Endothelial cell of umbilical vein (primary cell): Measurements from ENCODE around the gene NUDT14. TPM values are rescaled to one million over a fixed set of nuclear protein-coding genes. Genes with fewer than 3 reads are reported as not detected.

ENCODE experiments used
- BruUV-seq: library from RNA; stranded (reverse); fragments of 400-500 nt; replicated peaks from 2 replicates; lab custom pipeline; 2021; lab: Mats Ljungman, UMichigan
- CTCF ChIA-PET: fragments of 300-600, 350-600 bp; sonication (Branson Sonifier 250); formaldehyde crosslinking; loops from one replicate; lab custom pipeline; 2021; ENCODE audit warnings: antibody characterized with exemption, inconsistent platforms; lab: Charles Lee
- POLR2A ChIA-PET: fragments of 300-600, 350-600 bp; sonication (Branson Sonifier 250); formaldehyde crosslinking; loops from one replicate; lab custom pipeline; 2021; ENCODE audit warnings: antibody characterized with exemption, inconsistent platforms; lab: Charles Lee
- DNase-seq: peaks from one replicate; pipeline ENCODE4 v3.0.0-alpha.2; 2011; ENCODE audit warnings: low read depth, low spot score
- FAIRE-seq: peaks from 2 replicates; lab custom pipeline; 2011; peaks lifted over from hg19 to GRCh38; lab: Jason Lieb, UNC
- H2AFZ ChIP-seq: 2 replicates; pipeline ENCODE4 v1.6.0; 2012; ENCODE audit warnings: low read depth, low read length, control low read depth, inconsistent platforms
- H3K27ac ChIP-seq: 2 replicates; pipeline ENCODE4 v1.5.1; 2011; ENCODE audit warnings: low read depth, mild to moderate bottlenecking, control low read depth, low read length, moderate library complexity; ENCODE audit not compliant: insufficient read depth
- H3K27me3 ChIP-seq, 2 experiments: 2 replicates each; pipeline versions ENCODE4 v1.6.0 to v1.6.1; 2011; ENCODE audit warnings: low read length in 2 of 2, mixed read lengths in 1 of 2; ENCODE audit not compliant: control insufficient read depth in 2 of 2, insufficient read depth in 2 of 2
- H3K36me3 ChIP-seq, 2 experiments: 2 replicates in 1 of 2; 3 replicates in 1 of 2; pipeline ENCODE4 v1.5.1; 2011; ENCODE audit warnings: low read length in 2 of 2, mild to moderate bottlenecking in 1 of 2, moderate library complexity in 1 of 2; ENCODE audit not compliant: control insufficient read depth in 2 of 2, insufficient read depth in 2 of 2; ENCODE audit errors: extremely low read depth in 1 of 2
- H3K4me1 ChIP-seq: 3 replicates; pipeline ENCODE4 v1.5.1; 2011; ENCODE audit warnings: mild to moderate bottlenecking, low read length; ENCODE audit not compliant: control insufficient read depth, insufficient read depth; ENCODE audit errors: extremely low read depth
- H3K4me2 ChIP-seq: 2 replicates; pipeline ENCODE4 v1.6.1; 2011; ENCODE audit warnings: low read length, control low read depth, mixed read lengths; ENCODE audit not compliant: insufficient read depth
- H3K4me3 ChIP-seq, 3 experiments: fragments of 200-600 bp in 1 of 3; sonication (generic), shearing (Covaris generic) in 1 of 3; replicated peaks in 1 of 3; 2 replicates each; pipeline ENCODE4 v1.5.1; 2011 to 2016; ENCODE audit warnings: control low read depth in 3 of 3, low read length in 3 of 3, mild to moderate bottlenecking in 2 of 3, inconsistent platforms in 1 of 3, low read depth in 1 of 3, moderate library complexity in 1 of 3; ENCODE audit not compliant: insufficient read depth in 1 of 3
- H3K79me2 ChIP-seq: 2 replicates; pipeline ENCODE4 v1.6.0; 2012; ENCODE audit warnings: low read length, inconsistent platforms; ENCODE audit not compliant: control insufficient read depth, insufficient read depth
- H3K9ac ChIP-seq: replicated peaks from 2 replicates; pipeline ENCODE3; 2011; ENCODE audit warnings: low read length, control low read depth; ENCODE audit not compliant: insufficient read depth; ENCODE audit errors: extremely low read depth
- H3K9me1 ChIP-seq: replicated peaks from 3 replicates; pipeline ENCODE4 v1.6.0; 2011; ENCODE audit warnings: mild to moderate bottlenecking, low read length; ENCODE audit not compliant: control insufficient read depth, insufficient read depth; ENCODE audit errors: extremely low read depth
- H3K9me3 ChIP-seq: replicated peaks from 2 replicates; pipeline ENCODE4 v1.5.1; 2012; ENCODE audit warnings: low read length, inconsistent platforms; ENCODE audit not compliant: control insufficient read depth, insufficient read depth
- H4K20me1 ChIP-seq: replicated peaks from 2 replicates; pipeline ENCODE3; 2011; ENCODE audit warnings: mild to moderate bottlenecking, low read length; ENCODE audit not compliant: control insufficient read depth, insufficient read depth; ENCODE audit errors: extremely low read depth
- CTCF ChIP-seq, 2 donors: IDR thresholded peaks; 1 replicate in 1 of 2; 2 replicates in 1 of 2; pipeline ENCODE4 v1.5.1; 2011; ENCODE audit warnings: low read length in 2 of 2, mild to moderate bottlenecking in 2 of 2, moderate library complexity in 2 of 2, control low read depth in 1 of 2, inconsistent platforms in 1 of 2, low read depth in 1 of 2; ENCODE audit not compliant: insufficient read depth in 1 of 2; ENCODE audit errors: extremely low read depth in 1 of 2
- EZH2 ChIP-seq: IDR thresholded peaks from 2 replicates; pipeline ENCODE4 v1.6.1; 2012; ENCODE audit warnings: borderline replicate concordance, low read depth, mild to moderate bottlenecking, moderate library complexity, low read length, inconsistent platforms; ENCODE audit not compliant: severe bottlenecking
- FOS ChIP-seq: IDR thresholded peaks from 2 replicates; pipeline ENCODE4 v1.6.1; 2011; ENCODE audit warnings: mild to moderate bottlenecking, low read length, moderate library complexity, borderline replicate concordance; ENCODE audit not compliant: insufficient read depth
- GATA2 ChIP-seq: IDR thresholded peaks from 2 replicates; pipeline ENCODE4 v1.7.0; 2011; ENCODE audit warnings: low read depth, mild to moderate bottlenecking, moderate library complexity, mixed read lengths, low read length; ENCODE audit not compliant: insufficient read length, insufficient read depth
- JUN ChIP-seq: IDR thresholded peaks from 2 replicates; pipeline ENCODE4 v1.6.1; 2011; ENCODE audit warnings: borderline replicate concordance, low read depth; ENCODE audit not compliant: insufficient read length, insufficient read depth
- MAX ChIP-seq: IDR thresholded peaks from 2 replicates; pipeline ENCODE4 v1.6.1; 2011; ENCODE audit not compliant: insufficient read depth, insufficient read length
- MYC ChIP-seq: IDR thresholded peaks from one replicate; pipeline ENCODE4 v1.6.1; 2011; ENCODE audit warnings: mild to moderate bottlenecking, low read depth, low read length
- POLR2A ChIP-seq: IDR thresholded peaks from 2 replicates; pipeline ENCODE4 v1.6.1; 2012; ENCODE audit warnings: low read depth, mild to moderate bottlenecking, control low read depth, low read length
- POLR2AphosphoS5 ChIP-seq: IDR thresholded peaks from 2 replicates; pipeline ENCODE4 v1.6.1; 2012; ENCODE audit warnings: low read depth, mild to moderate bottlenecking, control low read depth, low read length, moderate library complexity; ENCODE audit not compliant: insufficient read depth
- dilution Hi-C: fragments of 300-500 bp; cut with MboI; formaldehyde crosslinking; loops from one replicate; pipeline ENCODE4 v1.15.0; 2019; ENCODE audit warnings: low sequenced_read_pairs; ENCODE audit not compliant: extremely low pct_ligation_motif_present
- intact Hi-C: fragments of 100-400 bp; cut with micrococcal nuclease; formaldehyde crosslinking; loops from one replicate; pipeline ENCODE4 v1.10.0; 2022
- polyA plus RNA-seq, 4 experiments: library from polyadenylated mRNA; depleted of rRNA in 3 of 4; stranded (reverse) in 3 of 4; unstranded in 1 of 4; fragments of >200 nt; gene quantifications; 2 replicates each; pipeline versions ENCODE4 v1.2.1 to v1.2.3, GENCODE V29; 2011 to 2012; ENCODE audit warnings: missing spikeins in 1 of 4
- total RNA-seq: library from RNA; stranded (reverse); gene quantifications from 2 replicates; pipeline ENCODE4 v1.2.3, GENCODE V29; 2021

Gene NUDT14
- total and polyA plus RNA-seq, 2 donors (not counting 3 experiments of a cell fraction or from before 2014, with no cell fraction given), result 97.7 to 103 TPM

GRCh38 chr14:105138021-105138541, 43.0 kb downstream of the NUDT14 start:
- Histone ChIP-seq H4K20me1 (no peaks in the 10 kb centered on the region), H2AFZ (no peak overlapping the region), H3K9me3 (no peaks in the 10 kb centered on the region), H3K9me1 (no peaks in the 10 kb centered on the region), H3K36me3 (peaks cover 7 to 10% of the 10 kb centered on the region in 2 experiments), H3K27me3 (peaks cover 3 to 14% of the 10 kb centered on the region in 2 experiments), H3K9ac (no peak overlapping the region), H3K4me3 (no peak overlapping the region), H3K4me2 (no peak overlapping the region), H3K27ac (no peak overlapping the region), H3K4me1 (no peaks in the 10 kb centered on the region), H3K79me2 (no peaks in the 10 kb centered on the region)
- POLR2A ChIA-PET, result no interaction called here
- intact Hi-C loops (no loop called here), dilution Hi-C loops (no loop called here)
- CTCF ChIA-PET, result interaction anchor here (2.5 kb wide), 1 partner anchor 48 kb away, joined by 7 read pairs; no protein-coding TSS in a partner anchor
- FAIRE-seq, result no peak
- no peak for DNase-seq
- TF ChIP-seq JUN (no peak), POLR2AphosphoS5 (no peak), POLR2A (no peak), MYC (no peak), FOS (no peak), EZH2 (no peak), MAX (no peak), GATA2 (no peak), CTCF (IDR thresholded peaks at IDR 0.05; ENCODE audit: extremely low read depth in 1 of 2, insufficient read depth in 1 of 2, low read depth in 1 of 2, low read length in 2 of 2) (no peak)
- no TSS peak for BruUV-seq
